GM23248 (cell line): Measurements from ENCODE around the gene MICAL2. TPM values are rescaled to one million over a fixed set of nuclear protein-coding genes. Genes with fewer than 3 reads are reported as not detected.

ENCODE experiments used
- DNase-seq: peaks from one replicate; pipeline ENCODE4 v3.0.0-alpha.2; 2015
- H2AFZ ChIP-seq: fragments of 200-600 bp; sonication (generic); 2 replicates; pipeline ENCODE4 v1.6.1; 2016; ENCODE audit warnings: antibody characterized with exemption
- H3F3A ChIP-seq: fragments of 200-600 bp; sonication (generic); 2 replicates; pipeline ENCODE4 v1.6.1; 2016; ENCODE audit warnings: mild to moderate bottlenecking, antibody characterized with exemption, mixed run types; ENCODE audit not compliant: insufficient read depth
- H3K27ac ChIP-seq: fragments of 200-600 bp; sonication (generic); 2 replicates; pipeline ENCODE4 v1.5.1; 2016; ENCODE audit warnings: mild to moderate bottlenecking
- H3K27me3 ChIP-seq: fragments of 200-600 bp; sonication (generic); replicated peaks from 2 replicates; pipeline ENCODE4 v1.6.1; 2016; ENCODE audit warnings: mild to moderate bottlenecking; ENCODE audit not compliant: insufficient read depth
- H3K36me3 ChIP-seq: fragments of 200-600 bp; sonication (generic); 2 replicates; pipeline ENCODE4 v1.6.1; 2016; ENCODE audit warnings: low read depth, mild to moderate bottlenecking
- H3K4me1 ChIP-seq: fragments of 200-600 bp; sonication (generic); 2 replicates; pipeline ENCODE4 v1.6.1; 2016; ENCODE audit warnings: mild to moderate bottlenecking; ENCODE audit not compliant: insufficient read depth
- H3K4me2 ChIP-seq: fragments of 200-600 bp; sonication (generic); one replicate; pipeline ENCODE4 v1.6.1; 2016; ENCODE audit warnings: mild to moderate bottlenecking; ENCODE audit not compliant: unreplicated experiment
- H3K4me3 ChIP-seq: fragments of 200-600 bp; sonication (generic); 2 replicates; pipeline ENCODE4 v1.5.1; 2016; ENCODE audit warnings: mild to moderate bottlenecking
- H3K79me2 ChIP-seq: fragments of 200-600 bp; sonication (generic); 2 replicates; pipeline ENCODE4 v1.6.1; 2016; ENCODE audit warnings: mild to moderate bottlenecking; ENCODE audit not compliant: insufficient read depth
- H3K9ac ChIP-seq: fragments of 200-600 bp; sonication (generic); 2 replicates; pipeline ENCODE4 v1.6.1; 2016; ENCODE audit warnings: mild to moderate bottlenecking
- H3K9me2 ChIP-seq: fragments of 200-600 bp; sonication (generic); 2 replicates; pipeline ENCODE4 v1.6.1; 2016; ENCODE audit warnings: mixed run types, mild to moderate bottlenecking, moderate library complexity; ENCODE audit not compliant: insufficient read depth
- H3K9me3 ChIP-seq: fragments of 200-600 bp; sonication (generic); one replicate; pipeline ENCODE4 v1.6.1; 2017; ENCODE audit warnings: low read depth
- H4K20me1 ChIP-seq: fragments of 200-600 bp; sonication (generic); 2 replicates; pipeline ENCODE4 v1.6.0; 2016; ENCODE audit not compliant: insufficient read depth
- EZH2 ChIP-seq: fragments of 200-600 bp; sonication (generic); IDR thresholded peaks from 2 replicates; pipeline ENCODE4 v1.6.1; 2018; ENCODE audit warnings: antibody characterized with exemption, mild to moderate bottlenecking; ENCODE audit not compliant: insufficient read depth, poor library complexity, severe bottlenecking
- EZH2phosphoT487 ChIP-seq: fragments of 200-600 bp; sonication (generic); IDR thresholded peaks from 2 replicates; pipeline ENCODE4 v1.6.1; 2018; ENCODE audit warnings: antibody characterized with exemption, moderate library complexity, mild to moderate bottlenecking, low read depth; ENCODE audit not compliant: insufficient read depth
- WGBS, 2 experiments: methylation state at CpG; one replicate each; pipeline ENCODE4 v1.1.6; 2015 to 2017; ENCODE audit warnings: low lambda C conversion rate in 2 of 2, low coverage in 1 of 2; ENCODE audit errors: missing lambda C conversion rate in 2 of 2; 5-methylcytosine and 5-hydroxymethylcytosine counted together
- in situ Hi-C: fragments of 300-500 bp; cut with MboI; formaldehyde crosslinking; loops from 2 replicates; pipeline ENCODE4 v1.15.0; 2020
- polyA plus RNA-seq: library from polyadenylated mRNA; unstranded; fragments of >200 nt; fragmentation: Nextera tagmentation; extraction: Ambion mirVana; gene quantifications from 2 replicates; pipeline ENCODE4 v1.2.1, GENCODE V29; 2016
- total RNA-seq: library from RNA; depleted of rRNA; stranded (reverse); fragments of >200 nt; shearing (Covaris generic); gene quantifications from 2 replicates; pipeline ENCODE4 v1.2.3, GENCODE V29; 2014

Gene MICAL2
- total and polyA plus RNA-seq, 2 experiments from 2014 or later, result 83.3 to 158 TPM

DNA sequence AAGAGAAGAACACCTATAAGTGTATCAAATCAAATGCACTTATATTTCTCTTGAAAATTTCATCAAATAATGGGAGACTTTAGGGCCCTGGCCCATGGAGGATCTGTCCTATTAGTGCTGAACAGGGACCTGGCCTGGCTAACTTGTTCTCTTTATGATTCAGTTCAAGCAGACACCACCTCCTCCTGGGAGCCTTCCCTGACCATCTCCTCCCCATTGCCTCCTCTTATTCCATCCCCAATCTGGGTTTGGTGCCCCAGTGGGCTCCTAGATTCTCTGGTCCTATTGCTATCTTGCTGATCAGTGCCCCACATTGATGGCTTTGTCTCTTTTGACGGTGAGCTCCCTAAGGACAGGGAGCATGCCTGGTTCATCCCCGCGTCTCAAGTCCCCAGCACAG lies 60.1 kb downstream of the MICAL2 start:
- Histone ChIP-seq H3F3A (peaks cover 68% of the 10 kb centered on the region), H3K27ac (peak overlapping the region; percentile 77), H3K9ac (peak overlapping the region; percentile 69), H3K36me3 (peaks cover 4% of the 10 kb centered on the region; the same call in 1 of the 2 replicates), H2AFZ (peak overlapping the region; percentile 39), H4K20me1 (no peaks in the 10 kb centered on the region), H3K9me2 (no peaks in the 10 kb centered on the region), H3K79me2 (peaks cover 86% of the 10 kb centered on the region), H3K27me3 (no peaks in the 10 kb centered on the region), H3K9me3 (no peaks in the 10 kb centered on the region), H3K4me2 (peak overlapping the region; percentile 32), H3K4me1 (peaks cover 53% of the 10 kb centered on the region), H3K4me3 (peak overlapping the region; percentile 3; the same call in 1 of the 2 replicates)
- no peak for TF ChIP-seq EZH2
- TF ChIP-seq EZH2phosphoT487, result no peak
- WGBS, 2 experiments, result 61 to 63% methylated on average over 3 of the region's 3 CpGs
- no peak for DNase-seq
- in situ Hi-C loops, result no loop called here

- peaks cover 56% of the 10 kb centered on the region for H3K4me1 ChIP-seq
- 9 to 14% methylated on average over 5 of the region's 5 CpGs for WGBS, 2 experiments
These were observed 60.6 kb downstream of the MICAL2 start for GRCh38 chr11:12170984-12171383.

DNA sequence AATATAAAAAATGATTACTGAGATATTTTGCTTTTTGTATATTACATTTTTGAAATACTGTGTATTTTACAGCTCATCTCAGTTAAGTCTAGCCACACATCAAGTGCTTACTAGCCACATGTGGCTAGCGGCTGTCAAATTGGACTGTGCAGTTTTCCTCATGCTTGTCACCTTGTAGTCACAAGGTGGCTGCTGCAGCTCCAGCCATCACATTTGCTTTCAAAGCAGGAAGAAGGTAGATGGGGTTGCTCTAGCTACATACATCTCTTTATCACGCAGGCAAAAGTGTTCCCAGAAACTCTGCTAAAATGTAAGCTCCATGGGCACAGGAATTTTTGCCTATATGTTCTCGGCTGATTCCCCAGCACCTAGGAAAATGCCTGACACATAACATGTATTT lies 61.5 kb downstream of the MICAL2 start:
- Histone ChIP-seq H3K9ac (peak overlapping the region; percentile 69; the same call in 1 of the 2 replicates), H3K27me3 (no peaks in the 10 kb centered on the region), H3K36me3 (no peaks in the 10 kb centered on the region), H3K79me2 (peaks cover 81% of the 10 kb centered on the region), H2AFZ (no peak overlapping the region), H3K4me2 (no peak overlapping the region), H4K20me1 (no peaks in the 10 kb centered on the region), H3K27ac (peak overlapping the region; percentile 77; the same call in 1 of the 2 replicates), H3K9me3 (no peaks in the 10 kb centered on the region), H3K9me2 (no peaks in the 10 kb centered on the region), H3K4me3 (no peak overlapping the region), H3F3A (peaks cover 66% of the 10 kb centered on the region), H3K4me1 (peaks cover 57% of the 10 kb centered on the region)
- in situ Hi-C loops, result no loop called here
- no peak for DNase-seq
- WGBS, 2 experiments, result 98 to 100% methylated on average over 3 of the region's 3 CpGs
- no peak for TF ChIP-seq EZH2phosphoT487
- TF ChIP-seq EZH2, result no peak

More at GRCh38 chr11:12170984-12171383, 60.6 kb downstream of the MICAL2 start:
- Histone ChIP-seq H3K9me3 (no peaks in the 10 kb centered on the region), H3K9me2 (no peaks in the 10 kb centered on the region), H3K4me2 (peak overlapping the region; percentile 32), H3K9ac (peak overlapping the region; percentile 69), H3K79me2 (peaks cover 83% of the 10 kb centered on the region), H3K27me3 (no peaks in the 10 kb centered on the region), H3K4me3 (peak overlapping the region; percentile 3), H3F3A (peaks cover 66% of the 10 kb centered on the region), H4K20me1 (no peaks in the 10 kb centered on the region), H3K36me3 (no peaks in the 10 kb centered on the region), H2AFZ (peak overlapping the region; percentile 39), H3K27ac (peak overlapping the region; percentile 77)
- peak; percentile 87 for DNase-seq
- no peak for TF ChIP-seq EZH2
- no peak for TF ChIP-seq EZH2phosphoT487
- in situ Hi-C loops, result no loop called here

DNA sequence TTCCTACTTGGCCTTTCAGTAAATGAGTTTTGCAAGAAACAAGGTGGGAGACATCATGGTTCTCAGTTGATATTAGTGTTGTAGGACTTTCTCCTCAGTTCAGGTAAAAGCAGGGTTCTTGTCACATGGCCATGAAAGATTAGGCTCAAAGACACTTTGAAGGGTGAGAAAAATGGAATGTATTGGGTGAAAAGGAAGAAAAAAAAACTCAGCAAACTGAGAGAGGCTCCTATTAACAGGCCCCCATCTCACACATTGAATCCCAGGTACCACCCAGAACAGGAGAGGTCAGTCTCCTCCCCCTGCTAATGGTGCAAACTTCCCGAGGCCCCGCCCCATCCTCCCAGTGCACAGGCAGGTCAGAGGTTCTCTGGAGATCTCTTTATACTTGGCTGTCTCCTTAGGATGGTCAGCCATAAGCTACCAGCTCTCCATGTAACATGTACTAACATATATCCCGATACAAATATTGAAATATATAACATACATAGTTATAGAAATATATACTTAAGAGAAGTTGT lies 62.2 kb downstream of the MICAL2 start:
- Histone ChIP-seq H3K9me3 (no peaks in the 10 kb centered on the region), H3K4me1 (peaks cover 58% of the 10 kb centered on the region), H2AFZ (no peak overlapping the region), H3K4me3 (no peak overlapping the region), H3K27me3 (no peaks in the 10 kb centered on the region), H3F3A (peaks cover 68% of the 10 kb centered on the region), H3K36me3 (no peaks in the 10 kb centered on the region), H3K27ac (no peak overlapping the region), H3K4me2 (no peak overlapping the region), H3K9ac (no peak overlapping the region), H3K79me2 (peaks cover 84% of the 10 kb centered on the region), H4K20me1 (no peaks in the 10 kb centered on the region), H3K9me2 (no peaks in the 10 kb centered on the region)
- 81 to 82% methylated on average over 3 of the region's 3 CpGs for WGBS, 2 experiments
- no peak for DNase-seq
- in situ Hi-C loops, result no loop called here
- TF ChIP-seq EZH2 (no peak), EZH2phosphoT487 (no peak)

- H3K4me2 ChIP-seq, result no peak overlapping the region
- H3K4me1 ChIP-seq, result peaks cover 60% of the 10 kb centered on the region
- H3K36me3 ChIP-seq, result no peaks in the 10 kb centered on the region
- no peaks in the 10 kb centered on the region for H4K20me1 ChIP-seq
- DNase-seq, result no peak
- peak overlapping the region; percentile 96; the same call in 1 of the 2 replicates for H3K27ac ChIP-seq
- TF ChIP-seq EZH2 (no peak), EZH2phosphoT487 (no peak)
- H3K9me2 ChIP-seq, result no peaks in the 10 kb centered on the region
- no peak overlapping the region for H2AFZ ChIP-seq
- H3F3A ChIP-seq, result peaks cover 68% of the 10 kb centered on the region
- H3K9ac ChIP-seq, result no peak overlapping the region
- H3K4me3 ChIP-seq, result no peak overlapping the region
- H3K79me2 ChIP-seq, result peaks cover 84% of the 10 kb centered on the region
- no peaks in the 10 kb centered on the region for H3K27me3 ChIP-seq
- in situ Hi-C loops, result no loop called here
- H3K9me3 ChIP-seq, result no peaks in the 10 kb centered on the region
- 98% methylated on average over 4 of the region's 4 CpGs for whole genome bisulfite sequencing, 2 experiments
These were observed 62.7 kb downstream of the MICAL2 start for GRCh38 chr11:12173111-12173510.
